ENCODE data around the gene INPP5A.

The INPP5A gene

DNA sequence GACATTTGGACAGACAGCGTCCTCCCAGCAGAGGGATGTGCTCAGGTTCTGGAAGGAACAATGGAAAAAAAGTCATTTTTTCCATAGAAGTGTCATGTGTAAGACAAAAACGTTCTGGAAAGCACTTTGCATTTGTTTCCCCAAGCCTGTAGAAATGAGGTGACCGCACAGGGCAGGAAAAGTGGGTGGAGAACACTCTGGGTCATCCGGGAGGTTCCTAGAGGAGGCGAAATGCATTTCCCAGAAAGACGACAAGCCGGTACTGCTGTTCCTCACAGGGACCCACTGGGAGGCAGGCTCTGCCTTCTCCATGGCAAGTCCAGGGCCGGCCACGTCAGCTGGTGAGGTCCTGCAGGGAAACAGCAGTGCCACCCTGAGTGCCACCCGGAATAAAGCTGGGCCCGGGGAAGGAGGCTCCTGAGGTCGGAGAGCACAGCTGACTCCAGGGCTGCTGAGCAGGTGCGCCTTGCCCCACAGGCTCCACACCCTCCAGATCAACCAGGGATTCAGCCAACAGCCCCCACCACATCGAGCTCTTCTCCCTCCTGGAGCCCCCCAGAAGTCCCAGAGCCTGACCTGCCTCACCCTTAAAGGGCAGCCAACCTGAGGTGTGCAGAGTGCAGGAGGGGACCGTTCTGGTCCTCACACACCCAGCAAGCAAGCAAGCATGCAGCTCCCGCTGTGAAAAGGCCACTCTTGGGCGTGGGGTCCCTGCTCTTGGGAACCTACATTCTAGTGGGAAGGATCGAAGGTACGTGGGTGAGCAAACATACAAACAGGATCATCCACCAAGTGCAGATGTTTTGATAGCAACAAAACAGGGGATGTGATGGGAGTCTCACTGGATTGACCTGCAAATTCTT is 28.8 kb upstream of the INPP5A start:
- H3K9me3 ChIP-seq (ENCODE audit: insufficient read depth, low read depth, low read length): no peaks in the 10 kb centered on the region
- no peaks in the 10 kb centered on the region for H3F3A ChIP-seq (ENCODE audit: low read depth)
- H3K4me2 ChIP-seq (ENCODE audit: low read depth, low read length, poor library complexity, severe bottlenecking): no peak overlapping the region
- H2AFZ ChIP-seq (ENCODE audit: low read length): no peak overlapping the region
- H3K9me2 ChIP-seq (replicated peaks; ENCODE audit: low read depth, low read length): no peaks in the 10 kb centered on the region
- no peaks in the 10 kb centered on the region for H3K27me3 ChIP-seq (ENCODE audit: insufficient read depth, low read length, poor library complexity, severe bottlenecking)
- no peak overlapping the region for H3K9ac ChIP-seq (ENCODE audit: low read depth, low read length, poor library complexity, severe bottlenecking)
- no peaks in the 10 kb centered on the region for H3K79me2 ChIP-seq (ENCODE audit: insufficient read depth, low read length)
- no peaks in the 10 kb centered on the region for H3K4me1 ChIP-seq (ENCODE audit: insufficient read depth, low read length, poor library complexity, severe bottlenecking)
- TF ChIP-seq EZH2phosphoT487 (IDR thresholded peaks at IDR 0.05; ENCODE audit: borderline replicate concordance): no peak
- no peaks in the 10 kb centered on the region for H3K36me3 ChIP-seq (ENCODE audit: insufficient read depth, low read length)
- H3K4me3 ChIP-seq (ENCODE audit: low read length, poor library complexity, severe bottlenecking): no peak overlapping the region
- no peaks in the 10 kb centered on the region for H4K20me1 ChIP-seq (ENCODE audit: insufficient read depth, low read length, poor library complexity, severe bottlenecking)

GRCh38 chr10:132509506-132510173 is 27.9 kb upstream of the INPP5A start:
- Histone ChIP-seq H3K4me2 (ENCODE audit: low read depth, low read length, poor library complexity, severe bottlenecking) (no peak overlapping the region), H3K79me2 (ENCODE audit: insufficient read depth, low read length) (no peaks in the 10 kb centered on the region), H2AFZ (ENCODE audit: low read length) (no peak overlapping the region), H3K4me3 (ENCODE audit: low read length, poor library complexity, severe bottlenecking) (no peak overlapping the region), H3K4me1 (ENCODE audit: insufficient read depth, low read length, poor library complexity, severe bottlenecking) (no peaks in the 10 kb centered on the region), H4K20me1 (ENCODE audit: insufficient read depth, low read length, poor library complexity, severe bottlenecking) (no peaks in the 10 kb centered on the region), H3F3A (ENCODE audit: low read depth) (no peaks in the 10 kb centered on the region), H3K9me3 (ENCODE audit: insufficient read depth, low read depth, low read length) (no peaks in the 10 kb centered on the region), H3K9me2 (replicated peaks; ENCODE audit: low read depth, low read length) (no peaks in the 10 kb centered on the region), H3K9ac (ENCODE audit: low read depth, low read length, poor library complexity, severe bottlenecking) (no peak overlapping the region), H3K27me3 (ENCODE audit: insufficient read depth, low read length, poor library complexity, severe bottlenecking) (no peaks in the 10 kb centered on the region), H3K36me3 (ENCODE audit: insufficient read depth, low read length) (no peaks in the 10 kb centered on the region)
- TF ChIP-seq EZH2phosphoT487 (IDR thresholded peaks at IDR 0.05; ENCODE audit: borderline replicate concordance) (no peak), CTCF (conservative IDR thresholded peaks at IDR 0.05; ENCODE audit: low read length) (no peak)

GRCh38 chr10:132510174-132510611 is 27.4 kb upstream of the INPP5A start:
- H4K20me1 ChIP-seq (ENCODE audit: insufficient read depth, low read length, poor library complexity, severe bottlenecking): no peaks in the 10 kb centered on the region
- no peak overlapping the region for H3K4me2 ChIP-seq (ENCODE audit: low read depth, low read length, poor library complexity, severe bottlenecking)
- H3K27me3 ChIP-seq (ENCODE audit: insufficient read depth, low read length, poor library complexity, severe bottlenecking): no peaks in the 10 kb centered on the region
- H3K9me3 ChIP-seq (ENCODE audit: insufficient read depth, low read depth, low read length): no peaks in the 10 kb centered on the region
- H3F3A ChIP-seq (ENCODE audit: low read depth): no peaks in the 10 kb centered on the region
- H3K4me3 ChIP-seq (ENCODE audit: low read length, poor library complexity, severe bottlenecking): no peak overlapping the region
- no peak overlapping the region for H2AFZ ChIP-seq (ENCODE audit: low read length)
- no peak overlapping the region for H3K9ac ChIP-seq (ENCODE audit: low read depth, low read length, poor library complexity, severe bottlenecking)
- no peak for TF ChIP-seq EZH2phosphoT487 (IDR thresholded peaks at IDR 0.05; ENCODE audit: borderline replicate concordance)
- TF ChIP-seq CTCF (conservative IDR thresholded peaks at IDR 0.05; ENCODE audit: low read length): no peak
- H3K9me2 ChIP-seq (replicated peaks; ENCODE audit: low read depth, low read length): no peaks in the 10 kb centered on the region
- peaks cover 4% of the 10 kb centered on the region for H3K4me1 ChIP-seq (ENCODE audit: insufficient read depth, low read length, poor library complexity, severe bottlenecking)
- no peaks in the 10 kb centered on the region for H3K79me2 ChIP-seq (ENCODE audit: insufficient read depth, low read length)
- no peaks in the 10 kb centered on the region for H3K36me3 ChIP-seq (ENCODE audit: insufficient read depth, low read length)

Measured in Loucy (cell line).